HEK293 (cell line): ENCODE results near the gene DMBT1.

Experiments used
- CTCF ChIA-PET: fragments of 350-600 bp; formaldehyde crosslinking; extraction: SDS; loops from one replicate; lab custom pipeline; 2021; ENCODE audit warnings: antibody characterized with exemption; lab: Yijun Ruan, JAX
- POLR2A ChIA-PET: fragments of 300-600 bp; formaldehyde crosslinking; extraction: SDS; loops from one replicate; lab custom pipeline; 2020; ENCODE audit warnings: antibody characterized with exemption, inconsistent platforms; lab: Yijun Ruan, JAX
- H3K27ac ChIP-seq: fragments of 200-500 bp; sonication (Bioruptor generic); 2 replicates; pipeline ENCODE4 v1.5.1; 2014; ENCODE audit warnings: low read depth, low read length, control low read depth, inconsistent platforms; ENCODE audit errors: extremely low read depth
- H3K36me3 ChIP-seq, 2 experiments: fragments of 200-500 bp in 1 of 2; sonication (Bioruptor generic) in 1 of 2; 1 replicate in 1 of 2; 2 replicates in 1 of 2; pipeline ENCODE4 v1.5.1; 2014 to 2017; ENCODE audit warnings: inconsistent platforms in 2 of 2, low read length in 2 of 2; ENCODE audit not compliant: control insufficient read depth in 2 of 2, insufficient read depth in 1 of 2
- H3K4me1 ChIP-seq: fragments of 200-500 bp; sonication (Bioruptor generic); 2 replicates; pipeline ENCODE4 v1.5.1; 2014; ENCODE audit warnings: mild to moderate bottlenecking, low read length, inconsistent platforms; ENCODE audit not compliant: control insufficient read depth, insufficient read depth
- H3K4me3 ChIP-seq: 2 replicates; pipeline ENCODE4 v1.5.1; 2011; ENCODE audit warnings: low read depth, mild to moderate bottlenecking, control low read depth, low read length, moderate library complexity
- H3K9me3 ChIP-seq: fragments of 200-500 bp; sonication (Bioruptor generic); 2 replicates; pipeline ENCODE4 v1.5.1; 2014; ENCODE audit warnings: low read depth, low read length, inconsistent platforms; ENCODE audit not compliant: control insufficient read depth, insufficient read depth
- EGR2 ChIP-seq: fragments of 450-650 bp; formaldehyde crosslinking; IDR thresholded peaks from 2 replicates; pipeline ENCODE4 v1.5.1; 2016; ENCODE audit warnings: low read depth, missing biosample characterization, missing genetic modification characterization
- GFI1B ChIP-seq: fragments of 450-650 bp; formaldehyde crosslinking; IDR thresholded peaks from 2 replicates; pipeline ENCODE4 v1.5.1; 2016; ENCODE audit warnings: missing biosample characterization, missing genetic modification characterization
- GLI4 ChIP-seq: fragments of 450-650 bp; formaldehyde crosslinking; IDR thresholded peaks from 2 replicates; pipeline ENCODE4 v1.5.1; 2016; ENCODE audit warnings: missing biosample characterization, missing genetic modification characterization
- HOXD13 ChIP-seq: sonication (generic); formaldehyde crosslinking; IDR thresholded peaks from 2 replicates; pipeline ENCODE4 v1.8.0; 2022; ENCODE audit warnings: missing genetic modification reagents, borderline replicate concordance
- KLF9 ChIP-seq: fragments of 450-650 bp; formaldehyde crosslinking; IDR thresholded peaks from 2 replicates; pipeline ENCODE4 v1.5.1; 2016; ENCODE audit warnings: missing biosample characterization, missing genetic modification characterization, low read depth
- OVOL3 ChIP-seq: fragments of 450-650 bp; formaldehyde crosslinking; IDR thresholded peaks from 2 replicates; pipeline ENCODE4 v1.5.1; 2016; ENCODE audit warnings: missing biosample characterization, missing genetic modification characterization
- SETDB1 ChIP-seq: IDR thresholded peaks from one replicate; pipeline ENCODE4 v1.6.1; 2017; ENCODE audit warnings: mild to moderate bottlenecking, low read length, moderate library complexity, mixed read lengths; ENCODE audit not compliant: insufficient read length
- SP7 ChIP-seq: fragments of 450-650 bp; formaldehyde crosslinking; IDR thresholded peaks from 2 replicates; pipeline ENCODE4 v1.5.1; 2016; ENCODE audit warnings: missing biosample characterization, missing genetic modification characterization
- ZBTB17 ChIP-seq: fragments of 450-650 bp; formaldehyde crosslinking; IDR thresholded peaks from 2 replicates; pipeline ENCODE4 v1.5.1; 2016; ENCODE audit warnings: missing biosample characterization, missing genetic modification characterization
- ZBTB8A ChIP-seq: fragments of 450-650 bp; formaldehyde crosslinking; IDR thresholded peaks from 2 replicates; pipeline ENCODE4 v1.5.1; 2016; ENCODE audit warnings: missing biosample characterization, missing genetic modification characterization
- ZEB2 ChIP-seq: fragments of 450-650 bp; formaldehyde crosslinking; IDR thresholded peaks from 2 replicates; pipeline ENCODE4 v1.5.1; 2016; ENCODE audit warnings: missing biosample characterization, missing genetic modification characterization
- ZFP37 ChIP-seq: fragments of 450-650 bp; formaldehyde crosslinking; IDR thresholded peaks from 2 replicates; pipeline ENCODE4 v1.5.1; 2016; ENCODE audit warnings: missing biosample characterization, missing genetic modification characterization
- ZFP41 ChIP-seq: fragments of 450-650 bp; formaldehyde crosslinking; IDR thresholded peaks from 2 replicates; pipeline ENCODE4 v1.5.1; 2016; ENCODE audit warnings: missing biosample characterization, missing genetic modification characterization, borderline replicate concordance
- ZNF146 ChIP-seq: fragments of 450-650 bp; formaldehyde crosslinking; IDR thresholded peaks from 2 replicates; pipeline ENCODE4 v1.5.1; 2016; ENCODE audit warnings: missing biosample characterization, missing genetic modification characterization
- ZNF169 ChIP-seq: fragments of 450-650 bp; formaldehyde crosslinking; IDR thresholded peaks from 2 replicates; pipeline ENCODE4 v1.5.1; 2016; ENCODE audit warnings: missing biosample characterization, missing genetic modification characterization
- ZNF184 ChIP-seq: fragments of 450-650 bp; IDR thresholded peaks from 2 replicates; pipeline ENCODE4 v1.5.1; 2018; ENCODE audit warnings: missing biosample characterization, mild to moderate bottlenecking, missing genetic modification characterization
- ZNF211 ChIP-seq: fragments of 450-650 bp; formaldehyde crosslinking; IDR thresholded peaks from 2 replicates; pipeline ENCODE4 v1.5.1; 2016; ENCODE audit warnings: low read depth, missing biosample characterization, missing genetic modification characterization
- ZNF223 ChIP-seq: fragments of 450-650 bp; formaldehyde crosslinking; IDR thresholded peaks from 2 replicates; pipeline ENCODE4 v1.5.1; 2016; ENCODE audit warnings: missing biosample characterization, missing genetic modification characterization
- ZNF23 ChIP-seq: fragments of 450-650 bp; formaldehyde crosslinking; IDR thresholded peaks from 2 replicates; pipeline ENCODE4 v1.5.1; 2016; ENCODE audit warnings: missing biosample characterization, missing genetic modification characterization, borderline replicate concordance
- ZNF350 ChIP-seq: fragments of 450-650 bp; formaldehyde crosslinking; IDR thresholded peaks from 2 replicates; pipeline ENCODE4 v1.5.0; 2017; ENCODE audit warnings: missing biosample characterization, mild to moderate bottlenecking, missing genetic modification characterization
- ZNF354C ChIP-seq: fragments of 450-650 bp; formaldehyde crosslinking; IDR thresholded peaks from 2 replicates; pipeline ENCODE4 v1.5.1; 2016; ENCODE audit warnings: missing biosample characterization, missing genetic modification characterization, low read depth, borderline replicate concordance
- ZNF394 ChIP-seq: fragments of 450-650 bp; formaldehyde crosslinking; IDR thresholded peaks from 2 replicates; pipeline ENCODE4 v1.5.1; 2016; ENCODE audit warnings: missing biosample characterization, missing genetic modification characterization, mild to moderate bottlenecking, moderate library complexity, borderline replicate concordance
- ZNF501 ChIP-seq: fragments of 450-650 bp; formaldehyde crosslinking; IDR thresholded peaks from 2 replicates; pipeline ENCODE4 v1.5.1; 2016; ENCODE audit warnings: missing biosample characterization, missing genetic modification characterization
- ZNF555 ChIP-seq: fragments of 450-650 bp; formaldehyde crosslinking; conservative IDR thresholded peaks from 2 replicates; pipeline ENCODE4 v1.5.1; 2017; ENCODE audit warnings: missing biosample characterization, mild to moderate bottlenecking, missing genetic modification characterization, inconsistent platforms
- ZNF600 ChIP-seq: fragments of 450-650 bp; formaldehyde crosslinking; IDR thresholded peaks from 2 replicates; pipeline ENCODE4 v1.5.1; 2016; ENCODE audit warnings: missing biosample characterization, missing genetic modification characterization
- ZNF837 ChIP-seq: fragments of 450-650 bp; formaldehyde crosslinking; IDR thresholded peaks from 2 replicates; pipeline ENCODE4 v1.5.1; 2016; ENCODE audit warnings: missing biosample characterization, missing genetic modification characterization
- TF ChIP-seq, protein P1 (sequence below): fragments of 450-650 bp; formaldehyde crosslinking; IDR thresholded peaks from 2 replicates; pipeline ENCODE4; 2016; ENCODE audit warnings: missing biosample characterization, missing genetic modification characterization
- TF ChIP-seq, protein P2 (sequence below): fragments of 450-650 bp; formaldehyde crosslinking; IDR thresholded peaks from 2 replicates; pipeline ENCODE4 v1.5.1; 2017; ENCODE audit warnings: missing biosample characterization, missing genetic modification characterization
- TF ChIP-seq, protein P3 (sequence below): fragments of 450-650 bp; formaldehyde crosslinking; IDR thresholded peaks from 2 replicates; pipeline ENCODE4 v1.5.1; 2016; ENCODE audit warnings: missing biosample characterization, missing genetic modification characterization

Gene DMBT1

DNA sequence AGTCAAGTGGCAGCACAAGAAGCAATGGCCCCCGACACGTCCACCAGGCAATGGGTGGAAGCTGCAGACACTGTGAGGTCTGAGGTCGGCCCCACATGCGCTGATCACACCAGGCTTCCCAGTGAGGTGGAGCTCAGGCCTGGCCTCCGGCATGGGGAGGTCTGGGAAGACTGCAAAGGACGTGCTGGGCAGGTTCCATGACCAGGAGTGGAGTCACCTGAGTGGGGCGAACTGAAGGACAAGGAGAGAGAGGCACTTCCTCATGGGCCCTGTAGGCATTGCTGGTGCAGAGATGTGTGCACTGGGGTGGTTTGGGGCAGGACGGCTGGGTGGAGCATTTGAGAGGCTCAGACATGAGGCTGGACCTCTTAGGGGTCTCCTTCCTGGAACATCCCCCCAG, 103.9 kb downstream of the DMBT1 start:
- Histone ChIP-seq H3K36me3 (no peaks in the 10 kb centered on the region), H3K4me1 (no peaks in the 10 kb centered on the region), H3K4me3 (no peak overlapping the region), H3K27ac (no peak overlapping the region), H3K9me3 (no peaks in the 10 kb centered on the region)
- CTCF ChIA-PET: interaction anchor here (0.7 to 0.9 kb wide), 2 partner anchors 9 to 97 kb away, joined by 3 read pairs; no protein-coding TSS in a partner anchor
- POLR2A ChIA-PET: no interaction called here
- TF ChIP-seq ZNF555 (no peak), ZNF837 (tag by site-specific recombination) (no peak)
- TF ChIP-seq, all 188 proteins: peak for 0

DNA sequence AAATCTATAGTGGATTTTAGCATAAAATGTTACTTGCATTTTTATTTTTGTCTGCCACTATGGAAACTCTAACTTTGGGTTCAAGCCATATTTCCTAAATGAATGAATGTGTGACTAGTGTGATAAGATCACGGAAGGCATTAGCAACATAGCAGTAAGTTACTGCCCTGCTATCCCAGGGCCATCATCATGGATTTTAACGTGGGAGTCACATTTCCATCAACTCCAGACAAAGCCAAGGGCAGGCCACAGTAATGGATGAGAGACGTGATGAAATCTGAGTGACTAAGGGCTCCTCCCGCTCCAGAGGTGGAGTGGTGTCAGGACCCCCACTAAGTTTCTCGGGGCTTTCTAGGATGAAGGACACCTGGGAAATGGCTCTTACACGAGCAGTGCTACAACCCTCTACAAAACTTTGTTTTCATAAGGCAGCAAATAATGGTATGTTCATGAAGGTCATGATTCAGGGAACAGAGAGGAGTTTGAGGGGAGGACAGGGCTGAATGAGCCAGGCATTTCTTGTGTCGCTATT, 104.8 kb downstream of the DMBT1 start:
- no peaks in the 10 kb centered on the region for H3K4me1 ChIP-seq
- no peak overlapping the region for H3K4me3 ChIP-seq
- TF ChIP-seq ZBTB8A: no peak
- TF ChIP-seq ZFP41: no peak
- no peak for TF ChIP-seq GFI1B (tag by site-specific recombination)
- TF ChIP-seq ZNF211 (tag by site-specific recombination): no peak
- no peak for TF ChIP-seq ZNF354C (tag by site-specific recombination)
- TF ChIP-seq ZNF184 (tag by site-specific recombination): no peak
- no peak for TF ChIP-seq SETDB1
- no peak for TF ChIP-seq KLF9 (tag by site-specific recombination)
- TF ChIP-seq ZFP37 (tag by site-specific recombination): no peak
- no peak for TF ChIP-seq ZNF223 (tag by site-specific recombination)
- TF ChIP-seq ZNF501: no peak
- no peak for TF ChIP-seq ZNF600
- TF ChIP-seq, protein P1, sequence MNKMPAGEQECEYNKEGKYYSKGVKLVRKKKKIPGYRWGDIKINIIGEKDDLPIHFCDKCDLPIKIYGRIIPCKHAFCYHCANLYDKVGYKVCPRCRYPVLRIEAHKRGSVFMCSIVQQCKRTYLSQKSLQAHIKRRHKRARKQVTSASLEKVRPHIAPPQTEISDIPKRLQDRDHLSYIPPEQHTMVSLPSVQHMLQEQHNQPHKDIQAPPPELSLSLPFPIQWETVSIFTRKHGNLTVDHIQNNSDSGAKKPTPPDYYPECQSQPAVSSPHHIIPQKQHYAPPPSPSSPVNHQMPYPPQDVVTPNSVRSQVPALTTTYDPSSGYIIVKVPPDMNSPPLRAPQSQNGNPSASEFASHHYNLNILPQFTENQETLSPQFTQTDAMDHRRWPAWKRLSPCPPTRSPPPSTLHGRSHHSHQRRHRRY (tag by site-specific recombination): no peak
- no peak for TF ChIP-seq ZNF350
- no peak for TF ChIP-seq SP7
- TF ChIP-seq, all 188 proteins: peak for 0
- Histone ChIP-seq H3K9me3 (no peaks in the 10 kb centered on the region), H3K36me3 (no peaks in the 10 kb centered on the region), H3K27ac (no peak overlapping the region)
- ChIA-PET POLR2A (no interaction called here), CTCF (interaction anchor here (1.0 kb wide), 1 partner anchor 16 kb away, joined by 5 read pairs; no protein-coding TSS in a partner anchor)

DNA sequence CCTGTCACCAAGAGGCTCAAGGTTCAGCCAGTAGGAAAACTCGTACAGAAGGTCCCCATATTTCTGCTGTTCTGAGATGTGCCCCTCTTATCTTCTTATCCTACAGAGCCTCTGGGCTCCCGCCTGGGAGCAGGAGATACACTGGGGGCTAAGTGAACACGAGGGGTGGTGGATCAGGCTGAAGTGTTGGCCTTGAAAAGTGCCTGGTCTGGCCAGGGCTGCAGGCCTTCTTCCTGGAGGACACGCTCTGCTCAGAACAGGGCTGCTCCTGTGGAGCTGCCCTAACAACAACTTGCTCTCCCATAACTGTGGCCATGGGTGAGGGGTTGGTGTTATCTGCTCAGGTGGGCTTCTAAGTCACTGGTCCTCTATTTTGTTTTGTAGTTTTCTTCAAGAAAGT, 105.4 kb downstream of the DMBT1 start:
- Histone ChIP-seq H3K4me1 (no peaks in the 10 kb centered on the region), H3K27ac (no peak overlapping the region), H3K36me3 (no peaks in the 10 kb centered on the region), H3K4me3 (no peak overlapping the region), H3K9me3 (no peaks in the 10 kb centered on the region)
- CTCF ChIA-PET: interaction anchor here (1.0 kb wide), 1 partner anchor 17 kb away, joined by 5 read pairs; no protein-coding TSS in a partner anchor
- POLR2A ChIA-PET: no interaction called here
- no peak for TF ChIP-seq ZEB2 (tag by site-specific recombination)
- TF ChIP-seq ZBTB17 (tag by site-specific recombination): no peak
- TF ChIP-seq GLI4 (tag by site-specific recombination): no peak
- no peak for TF ChIP-seq ZNF394 (tag by site-specific recombination)
- TF ChIP-seq ZNF169 (tag by site-specific recombination): no peak
- TF ChIP-seq EGR2 (tag by site-specific recombination): no peak
- no peak for TF ChIP-seq OVOL3
- no peak for TF ChIP-seq ZNF600
- TF ChIP-seq, protein P2, sequence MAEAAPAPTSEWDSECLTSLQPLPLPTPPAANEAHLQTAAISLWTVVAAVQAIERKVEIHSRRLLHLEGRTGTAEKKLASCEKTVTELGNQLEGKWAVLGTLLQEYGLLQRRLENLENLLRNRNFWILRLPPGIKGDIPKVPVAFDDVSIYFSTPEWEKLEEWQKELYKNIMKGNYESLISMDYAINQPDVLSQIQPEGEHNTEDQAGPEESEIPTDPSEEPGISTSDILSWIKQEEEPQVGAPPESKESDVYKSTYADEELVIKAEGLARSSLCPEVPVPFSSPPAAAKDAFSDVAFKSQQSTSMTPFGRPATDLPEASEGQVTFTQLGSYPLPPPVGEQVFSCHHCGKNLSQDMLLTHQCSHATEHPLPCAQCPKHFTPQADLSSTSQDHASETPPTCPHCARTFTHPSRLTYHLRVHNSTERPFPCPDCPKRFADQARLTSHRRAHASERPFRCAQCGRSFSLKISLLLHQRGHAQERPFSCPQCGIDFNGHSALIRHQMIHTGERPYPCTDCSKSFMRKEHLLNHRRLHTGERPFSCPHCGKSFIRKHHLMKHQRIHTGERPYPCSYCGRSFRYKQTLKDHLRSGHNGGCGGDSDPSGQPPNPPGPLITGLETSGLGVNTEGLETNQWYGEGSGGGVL: no peak
- TF ChIP-seq, protein P3, sequence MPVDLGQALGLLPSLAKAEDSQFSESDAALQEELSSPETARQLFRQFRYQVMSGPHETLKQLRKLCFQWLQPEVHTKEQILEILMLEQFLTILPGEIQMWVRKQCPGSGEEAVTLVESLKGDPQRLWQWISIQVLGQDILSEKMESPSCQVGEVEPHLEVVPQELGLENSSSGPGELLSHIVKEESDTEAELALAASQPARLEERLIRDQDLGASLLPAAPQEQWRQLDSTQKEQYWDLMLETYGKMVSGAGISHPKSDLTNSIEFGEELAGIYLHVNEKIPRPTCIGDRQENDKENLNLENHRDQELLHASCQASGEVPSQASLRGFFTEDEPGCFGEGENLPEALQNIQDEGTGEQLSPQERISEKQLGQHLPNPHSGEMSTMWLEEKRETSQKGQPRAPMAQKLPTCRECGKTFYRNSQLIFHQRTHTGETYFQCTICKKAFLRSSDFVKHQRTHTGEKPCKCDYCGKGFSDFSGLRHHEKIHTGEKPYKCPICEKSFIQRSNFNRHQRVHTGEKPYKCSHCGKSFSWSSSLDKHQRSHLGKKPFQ (tag by site-specific recombination): no peak
- no peak for TF ChIP-seq ZNF23 (tag by site-specific recombination)
- no peak for TF ChIP-seq ZNF146
- TF ChIP-seq HOXD13 (CRISPR knock-in tag): no peak
